Keratinocyte (primary cell): ENCODE data around the gene TIMM10B.

Experiments used
- EZH2 ChIP-seq: IDR thresholded peaks from one replicate; pipeline ENCODE4 v1.6.1; 2012; ENCODE audit warnings: inconsistent platforms, mild to moderate bottlenecking, low read length, moderate library complexity
- TF ChIP-seq, protein P1 (sequence below), 3 experiments: IDR thresholded peaks in 1 of 3; conservative IDR thresholded peaks in 1 of 3; optimal IDR thresholded peaks in 1 of 3; 2 replicates in 2 of 3; 3 replicates in 1 of 3; pipeline versions ENCODE3 to v1.5.1; 2011; ENCODE audit warnings: low read length in 3 of 3, mild to moderate bottlenecking in 3 of 3, moderate library complexity in 2 of 3, control low read depth in 1 of 3, inconsistent platforms in 1 of 3; ENCODE audit not compliant: insufficient read depth in 2 of 3; ENCODE audit errors: extremely low read depth in 1 of 3

DNA sequence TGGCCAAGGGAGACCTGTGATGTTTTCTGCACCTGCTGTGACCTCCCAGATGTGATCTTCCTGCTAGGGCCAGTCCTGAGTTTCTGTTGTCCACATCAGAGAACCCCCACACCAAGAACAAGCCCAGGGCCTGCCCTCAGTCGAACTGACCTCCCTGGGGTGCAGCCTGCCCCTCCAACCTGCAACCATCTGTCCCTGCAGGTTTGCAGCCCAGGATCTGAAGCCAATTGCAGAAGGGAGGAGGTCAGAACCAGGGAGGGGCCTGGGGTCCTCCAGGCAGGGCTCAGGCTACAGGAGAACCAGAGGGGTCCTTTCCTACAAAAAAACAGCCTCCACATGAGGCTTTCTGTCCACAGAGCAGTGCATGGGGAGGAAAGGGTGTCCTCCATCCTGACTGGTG, 8.4 kb upstream of the TIMM10B start:
- TF ChIP-seq, protein P1, sequence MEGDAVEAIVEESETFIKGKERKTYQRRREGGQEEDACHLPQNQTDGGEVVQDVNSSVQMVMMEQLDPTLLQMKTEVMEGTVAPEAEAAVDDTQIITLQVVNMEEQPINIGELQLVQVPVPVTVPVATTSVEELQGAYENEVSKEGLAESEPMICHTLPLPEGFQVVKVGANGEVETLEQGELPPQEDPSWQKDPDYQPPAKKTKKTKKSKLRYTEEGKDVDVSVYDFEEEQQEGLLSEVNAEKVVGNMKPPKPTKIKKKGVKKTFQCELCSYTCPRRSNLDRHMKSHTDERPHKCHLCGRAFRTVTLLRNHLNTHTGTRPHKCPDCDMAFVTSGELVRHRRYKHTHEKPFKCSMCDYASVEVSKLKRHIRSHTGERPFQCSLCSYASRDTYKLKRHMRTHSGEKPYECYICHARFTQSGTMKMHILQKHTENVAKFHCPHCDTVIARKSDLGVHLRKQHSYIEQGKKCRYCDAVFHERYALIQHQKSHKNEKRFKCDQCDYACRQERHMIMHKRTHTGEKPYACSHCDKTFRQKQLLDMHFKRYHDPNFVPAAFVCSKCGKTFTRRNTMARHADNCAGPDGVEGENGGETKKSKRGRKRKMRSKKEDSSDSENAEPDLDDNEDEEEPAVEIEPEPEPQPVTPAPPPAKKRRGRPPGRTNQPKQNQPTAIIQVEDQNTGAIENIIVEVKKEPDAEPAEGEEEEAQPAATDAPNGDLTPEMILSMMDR (optimal IDR thresholded peaks at IDR 0.05 in 1 of 3, IDR thresholded peaks at IDR 0.05 in 1 of 3, conservative IDR thresholded peaks at IDR 0.05 in 1 of 3; ENCODE audit: extremely low read depth in 1 of 3, insufficient read depth in 2 of 3, low read length in 3 of 3): no peak
- TF ChIP-seq EZH2: no peak
